HAP-1 (cell line): ENCODE data around the gene STK40.

Experiments used
- DNase-seq, 2 experiments: peaks; one replicate each; pipeline ENCODE4 v3.0.0-alpha.2; 2016 to 2020; ENCODE audit warnings: low spot score in 2 of 2
- H3K27me3 ChIP-seq: fragments of 250-450 bp; sonication (Bioruptor Pico); 2 replicates; pipeline ENCODE4 v1.5.1; 2020; ENCODE audit warnings: low read depth, mild to moderate bottlenecking, moderate library complexity
- H3K36me3 ChIP-seq: fragments of 250-450 bp; sonication (Bioruptor Pico); replicated peaks from 2 replicates; pipeline ENCODE4 v1.5.1; 2020; ENCODE audit warnings: mild to moderate bottlenecking
- H3K4me1 ChIP-seq: fragments of 250-450 bp; sonication (Bioruptor Pico); 2 replicates; pipeline ENCODE4 v1.5.1; 2020; ENCODE audit warnings: mild to moderate bottlenecking
- H3K4me3 ChIP-seq: fragments of 250-450 bp; sonication (Bioruptor Pico); 2 replicates; pipeline ENCODE4 v1.5.1; 2020; ENCODE audit warnings: mild to moderate bottlenecking, moderate library complexity
- H3K9me3 ChIP-seq: fragments of 250-450 bp; sonication (Bioruptor Pico); 2 replicates; pipeline ENCODE4 v1.5.1; 2020; ENCODE audit warnings: mild to moderate bottlenecking, moderate library complexity
- in situ Hi-C: fragments of 300-500 bp; cut with MboI; formaldehyde crosslinking; loops from 3 replicates; pipeline ENCODE4 v1.14.3; 2020; ENCODE audit warnings: low sequenced_read_pairs, inconsistent platforms, mixed read lengths

The STK40 gene

GRCh38 chr1:36385410-36386264 is at the start of gene STK40:
TSS of gene STK40 (minus strand) at chr1:36385924. CDS start at chr1:36361332, 24,592 bp downstream.
- in situ Hi-C loops, result no loop called here
- no peaks in the 10 kb centered on the region for H3K27me3 ChIP-seq
- no peaks in the 10 kb centered on the region for H3K36me3 ChIP-seq
- peak; percentile 98 to 99 for DNase-seq
- peak within 1 kb of the TSS; percentile 91 for H3K4me3 ChIP-seq
- H3K9me3 ChIP-seq, result no peaks in the 10 kb centered on the region
- peaks cover 22% of the 10 kb centered on the region for H3K4me1 ChIP-seq

- H3K36me3 ChIP-seq, result no peaks in the 10 kb centered on the region; the same call in 1 of the 2 replicates
- H3K9me3 ChIP-seq, result no peaks in the 10 kb centered on the region
- no peak for DNase-seq
- no peaks in the 10 kb centered on the region for H3K27me3 ChIP-seq
- no peaks in the 10 kb centered on the region for H3K4me1 ChIP-seq
- no peak overlapping the region for H3K4me3 ChIP-seq
- in situ Hi-C loops, result no loop called here
These were observed 47.4 kb upstream of the STK40 start for GRCh38 chr1:36433102-36433501.

GRCh38 chr1:36432616-36433015 is 46.9 kb upstream of the STK40 start:
- in situ Hi-C loops, result no loop called here
- Histone ChIP-seq H3K27me3 (no peaks in the 10 kb centered on the region), H3K36me3 (no peaks in the 10 kb centered on the region; the same call in 1 of the 2 replicates), H3K4me1 (no peaks in the 10 kb centered on the region), H3K4me3 (no peak overlapping the region), H3K9me3 (no peaks in the 10 kb centered on the region)
- no peak for DNase-seq

- Histone ChIP-seq H3K27me3 (no peaks in the 10 kb centered on the region), H3K4me1 (no peaks in the 10 kb centered on the region), H3K4me3 (no peak overlapping the region), H3K9me3 (no peaks in the 10 kb centered on the region), H3K36me3 (no peaks in the 10 kb centered on the region)
- in situ Hi-C loops, result no loop called here
- DNase-seq, result no peak
These were observed 40.1 kb upstream of the STK40 start for GRCh38 chr1:36425791-36426190.

GRCh38 chr1:36421649-36422048 is 35.9 kb upstream of the STK40 start:
- Histone ChIP-seq H3K4me3 (no peak overlapping the region), H3K27me3 (no peaks in the 10 kb centered on the region), H3K4me1 (no peaks in the 10 kb centered on the region), H3K36me3 (no peaks in the 10 kb centered on the region), H3K9me3 (no peaks in the 10 kb centered on the region)
- no peak for DNase-seq
- in situ Hi-C loops, result loop anchor here (5.0 kb wide), 1 partner anchor 314 kb away; no protein-coding TSS in a partner anchor

- Histone ChIP-seq H3K4me3 (no peak overlapping the region), H3K9me3 (no peaks in the 10 kb centered on the region), H3K4me1 (no peaks in the 10 kb centered on the region), H3K27me3 (no peaks in the 10 kb centered on the region), H3K36me3 (no peaks in the 10 kb centered on the region)
- DNase-seq, result peak; percentile 81 to 94
- in situ Hi-C loops, result loop anchor here (5.0 kb wide), 1 partner anchor 314 kb away; no protein-coding TSS in a partner anchor
These were observed 35.2 kb upstream of the STK40 start for GRCh38 chr1:36420836-36421317.

- no peaks in the 10 kb centered on the region for H3K4me1 ChIP-seq
- H3K36me3 ChIP-seq, result no peaks in the 10 kb centered on the region
- no peaks in the 10 kb centered on the region for H3K27me3 ChIP-seq
- in situ Hi-C loops, result loop anchor here (5.0 kb wide), 1 partner anchor 313 kb away; no protein-coding TSS in a partner anchor
- no peak overlapping the region for H3K4me3 ChIP-seq
- no peak for DNase-seq
- H3K9me3 ChIP-seq, result no peaks in the 10 kb centered on the region
These were observed 34.7 kb upstream of the STK40 start for GRCh38 chr1:36420409-36420808.

GRCh38 chr1:36419569-36419968 is 33.8 kb upstream of the STK40 start:
- in situ Hi-C loops, result no loop called here
- no peak overlapping the region for H3K4me3 ChIP-seq
- no peak for DNase-seq

GRCh38 chr1:36419140-36419539 is 33.4 kb upstream of the STK40 start:
- Histone ChIP-seq H3K36me3 (no peaks in the 10 kb centered on the region), H3K27me3 (no peaks in the 10 kb centered on the region), H3K4me3 (no peak overlapping the region), H3K4me1 (no peaks in the 10 kb centered on the region), H3K9me3 (no peaks in the 10 kb centered on the region)
- in situ Hi-C loops, result no loop called here
- DNase-seq, result no peak

More at GRCh38 chr1:36419569-36419968, 33.8 kb upstream of the STK40 start:
- Histone ChIP-seq H3K36me3 (no peaks in the 10 kb centered on the region), H3K9me3 (no peaks in the 10 kb centered on the region), H3K4me1 (no peaks in the 10 kb centered on the region), H3K27me3 (no peaks in the 10 kb centered on the region)

- Histone ChIP-seq H3K4me3 (no peak overlapping the region), H3K9me3 (no peaks in the 10 kb centered on the region), H3K36me3 (no peaks in the 10 kb centered on the region), H3K4me1 (no peaks in the 10 kb centered on the region), H3K27me3 (no peaks in the 10 kb centered on the region)
- in situ Hi-C loops, result no loop called here
- DNase-seq, result no peak
These were observed 32.2 kb upstream of the STK40 start for GRCh38 chr1:36417931-36418330.

- no peak for DNase-seq
- in situ Hi-C loops, result no loop called here
- H3K27me3 ChIP-seq, result no peaks in the 10 kb centered on the region
- no peaks in the 10 kb centered on the region for H3K36me3 ChIP-seq
- H3K4me3 ChIP-seq, result no peak overlapping the region
- H3K4me1 ChIP-seq, result no peaks in the 10 kb centered on the region
- H3K9me3 ChIP-seq, result no peaks in the 10 kb centered on the region; the same call in 1 of the 2 replicates
These were observed 30.1 kb upstream of the STK40 start for GRCh38 chr1:36415661-36416326.

GRCh38 chr1:36414384-36414783 is 28.7 kb upstream of the STK40 start:
- H3K4me3 ChIP-seq, result no peak overlapping the region
- in situ Hi-C loops, result no loop called here
- H3K9me3 ChIP-seq, result no peaks in the 10 kb centered on the region; the same call in 1 of the 2 replicates
- no peaks in the 10 kb centered on the region for H3K27me3 ChIP-seq
- no peaks in the 10 kb centered on the region for H3K4me1 ChIP-seq
- H3K36me3 ChIP-seq, result no peaks in the 10 kb centered on the region
- DNase-seq, result no peak

GRCh38 chr1:36411674-36412648 is 26.2 kb upstream of the STK40 start:
- no peaks in the 10 kb centered on the region for H3K36me3 ChIP-seq
- in situ Hi-C loops, result no loop called here
- H3K27me3 ChIP-seq, result no peaks in the 10 kb centered on the region
- H3K4me1 ChIP-seq, result no peaks in the 10 kb centered on the region
- peak in 1 of 2 experiments; percentile 18 for DNase-seq
- H3K9me3 ChIP-seq, result no peaks in the 10 kb centered on the region; the same call in 1 of the 2 replicates
- no peak overlapping the region for H3K4me3 ChIP-seq
